GM19372 (cell line): ENCODE data around the gene TSEN2.

Experiments
- ATAC-seq: cut with Tn5 transposase; IDR thresholded peaks from one replicate; pipeline ENCODE4 v1.9.1; 2021; ENCODE audit warnings: mild to moderate bottlenecking, low read depth, moderate library complexity; ENCODE audit not compliant: unreplicated experiment

The TSEN2 gene

GRCh38 chr3:12579456-12579855 is 95.2 kb downstream of the TSEN2 start:
- ATAC-seq = no peak

- no peak for ATAC-seq
Measured at GRCh38 chr3:12579905-12580304, 95.6 kb downstream of the TSEN2 start.

- no peak for ATAC-seq
Measured at GRCh38 chr3:12582730-12583129, 98.5 kb downstream of the TSEN2 start.
